ENCODE results near the gene RXRG.
"Not testable (repeated sequence)": the region's sequence is repeated elsewhere in the genome, so short reads cannot be mapped to it uniquely, and the experiment has no call there.

The RXRG gene

GRCh38 chr1:165444897-165445370, at the start of gene RXRG:
RXRG (minus strand) TSS chr1:165445126; CDS start chr1:165444893, 233 bp downstream.
- DNase-seq, result no peak

- DNase-seq, result no peak
These were observed 48.0 kb upstream of the RXRG start for GRCh38 chr1:165492845-165493373.

GRCh38 chr1:165490175-165490574, 45.2 kb upstream of the RXRG start:
- no peak for DNase-seq

- no peak for DNase-seq
These were observed 43.0 kb upstream of the RXRG start for GRCh38 chr1:165487921-165488320.

GRCh38 chr1:165486663-165487062, 41.7 kb upstream of the RXRG start:
- DNase-seq, result no peak

GRCh38 chr1:165485716-165486115, 40.8 kb upstream of the RXRG start:
- DNase-seq, result peak; percentile 32

GRCh38 chr1:165484532-165484931, 39.6 kb upstream of the RXRG start:
- no peak for DNase-seq

- no peak for DNase-seq
These were observed 38.5 kb upstream of the RXRG start for GRCh38 chr1:165483412-165483811.

GRCh38 chr1:165481820-165482532, 37.0 kb upstream of the RXRG start:
- peak; percentile 31 for DNase-seq

- DNase-seq, result no peak
These were observed 31.9 kb upstream of the RXRG start for GRCh38 chr1:165476776-165477175.

GRCh38 chr1:165474196-165474595, 29.3 kb upstream of the RXRG start:
- DNase-seq, result no peak

- DNase-seq, result no peak
These were observed 28.2 kb upstream of the RXRG start for GRCh38 chr1:165473081-165473480.

GRCh38 chr1:165468726-165469249, 23.9 kb upstream of the RXRG start:
- DNase-seq, result no peak

GRCh38 chr1:165468253-165468652, 23.3 kb upstream of the RXRG start:
- no peak for DNase-seq

GRCh38 chr1:165467706-165468105, 22.8 kb upstream of the RXRG start:
- DNase-seq, result no peak

- no peak for DNase-seq
These were observed 19.1 kb upstream of the RXRG start for GRCh38 chr1:165463978-165464377.

- DNase-seq, result not testable (repeated sequence)
These were observed 14.8 kb upstream of the RXRG start for GRCh38 chr1:165459683-165460082.

GRCh38 chr1:165456861-165457260, 11.9 kb upstream of the RXRG start:
- DNase-seq, result no peak

- no peak for DNase-seq
These were observed 11.2 kb upstream of the RXRG start for GRCh38 chr1:165456114-165456513.

- no peak for DNase-seq
These were observed 10.2 kb upstream of the RXRG start for GRCh38 chr1:165455111-165455510.

GRCh38 chr1:165454091-165454610, 9.2 kb upstream of the RXRG start:
- DNase-seq, result no peak

- no peak for DNase-seq
These were observed 7.6 kb upstream of the RXRG start for GRCh38 chr1:165452336-165453130.

- DNase-seq, result no peak
These were observed 6.8 kb upstream of the RXRG start for GRCh38 chr1:165451691-165452090.

All from OCI-M1 (cell line).